AG09309 (cell line): ENCODE results near the gene JMJD8.

Source experiments
- DNase-seq: peaks from one replicate; pipeline ENCODE4 v3.0.0-alpha.2; 2010; ENCODE audit warnings: low read depth
- H3K4me3 ChIP-seq: 2 replicates; pipeline ENCODE4 v1.5.1; 2011; ENCODE audit warnings: mild to moderate bottlenecking, low read depth, low read length, moderate library complexity; ENCODE audit not compliant: control insufficient read depth
- TF ChIP-seq, protein P1 (sequence below): IDR thresholded peaks from 2 replicates; pipeline ENCODE4 v1.5.1; 2011; ENCODE audit warnings: mild to moderate bottlenecking, low read depth, low read length, inconsistent platforms; ENCODE audit not compliant: insufficient read depth, control insufficient read depth; ENCODE audit errors: missing control alignments

JMJD8 gene

DNA sequence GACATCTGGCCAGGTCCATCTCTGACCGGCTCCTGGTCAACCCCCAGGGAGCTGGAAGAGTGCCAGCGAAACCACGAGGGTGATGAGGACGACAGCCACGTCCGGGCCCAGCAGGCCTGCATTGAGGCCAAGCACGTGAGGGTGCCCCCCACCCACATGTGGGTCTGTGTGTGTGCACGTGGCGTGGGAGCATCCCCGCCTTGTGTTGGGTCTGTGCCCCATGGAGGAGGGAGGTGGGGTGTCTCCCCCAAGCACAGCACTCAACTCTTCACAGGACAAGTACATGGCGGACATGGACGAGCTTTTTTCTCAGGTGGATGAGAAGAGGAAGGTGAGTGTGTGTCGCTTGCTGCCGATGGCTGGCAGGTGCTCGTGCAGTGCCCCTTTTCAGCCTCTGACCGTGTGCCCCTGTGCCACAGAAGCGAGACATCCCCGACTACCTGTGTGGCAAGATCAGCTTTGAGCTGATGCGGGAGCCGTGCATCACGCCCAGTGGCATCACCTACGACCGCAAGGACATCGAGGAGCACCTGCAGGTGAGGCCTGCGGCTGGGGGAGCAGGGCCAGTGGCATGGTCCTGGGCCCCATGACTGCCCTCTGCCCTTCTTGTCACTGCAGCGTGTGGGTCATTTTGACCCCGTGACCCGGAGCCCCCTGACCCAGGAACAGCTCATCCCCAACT, 2.2 kb downstream of the JMJD8 start:
- TF ChIP-seq, protein P1, sequence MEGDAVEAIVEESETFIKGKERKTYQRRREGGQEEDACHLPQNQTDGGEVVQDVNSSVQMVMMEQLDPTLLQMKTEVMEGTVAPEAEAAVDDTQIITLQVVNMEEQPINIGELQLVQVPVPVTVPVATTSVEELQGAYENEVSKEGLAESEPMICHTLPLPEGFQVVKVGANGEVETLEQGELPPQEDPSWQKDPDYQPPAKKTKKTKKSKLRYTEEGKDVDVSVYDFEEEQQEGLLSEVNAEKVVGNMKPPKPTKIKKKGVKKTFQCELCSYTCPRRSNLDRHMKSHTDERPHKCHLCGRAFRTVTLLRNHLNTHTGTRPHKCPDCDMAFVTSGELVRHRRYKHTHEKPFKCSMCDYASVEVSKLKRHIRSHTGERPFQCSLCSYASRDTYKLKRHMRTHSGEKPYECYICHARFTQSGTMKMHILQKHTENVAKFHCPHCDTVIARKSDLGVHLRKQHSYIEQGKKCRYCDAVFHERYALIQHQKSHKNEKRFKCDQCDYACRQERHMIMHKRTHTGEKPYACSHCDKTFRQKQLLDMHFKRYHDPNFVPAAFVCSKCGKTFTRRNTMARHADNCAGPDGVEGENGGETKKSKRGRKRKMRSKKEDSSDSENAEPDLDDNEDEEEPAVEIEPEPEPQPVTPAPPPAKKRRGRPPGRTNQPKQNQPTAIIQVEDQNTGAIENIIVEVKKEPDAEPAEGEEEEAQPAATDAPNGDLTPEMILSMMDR: no peak
- DNase-seq: no peak
- peak overlapping the region; percentile 77 for H3K4me3 ChIP-seq

DNA sequence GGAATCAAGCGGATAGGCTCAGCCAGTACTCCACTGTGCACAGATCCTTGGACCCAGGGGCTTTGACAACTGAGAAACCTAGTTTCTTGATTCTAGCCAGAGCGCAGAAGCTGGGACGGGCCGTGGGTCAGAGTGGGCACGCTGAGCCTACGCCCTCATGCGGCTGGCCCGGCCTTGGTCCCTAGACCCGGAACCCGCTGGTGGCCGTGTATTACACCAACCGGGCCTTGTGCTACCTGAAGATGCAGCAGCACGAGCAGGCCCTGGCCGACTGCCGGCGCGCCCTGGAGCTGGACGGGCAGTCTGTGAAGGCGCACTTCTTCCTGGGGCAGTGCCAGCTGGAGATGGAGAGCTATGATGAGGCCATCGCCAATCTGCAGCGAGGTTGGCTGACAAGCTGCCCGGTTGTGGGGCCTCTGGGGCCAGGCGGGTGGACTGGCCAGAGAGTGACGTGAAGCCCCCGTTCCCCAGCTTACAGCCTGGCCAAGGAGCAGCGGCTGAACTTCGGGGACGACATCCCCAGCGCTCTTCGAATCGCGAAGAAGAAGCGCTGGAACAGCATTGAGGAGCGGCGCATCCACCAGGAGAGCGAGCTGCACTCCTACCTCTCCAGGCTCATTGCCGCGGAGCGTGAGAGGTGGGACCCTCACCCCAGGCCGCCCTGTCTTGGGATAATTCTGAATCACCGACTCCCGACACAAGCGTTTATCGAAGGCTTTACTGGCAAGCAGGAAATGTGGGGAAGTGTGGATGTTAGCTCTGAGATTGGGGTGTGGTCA, 3.0 kb downstream of the JMJD8 start:
- TF ChIP-seq, protein P1: no peak
- peak overlapping the region; percentile 77 for H3K4me3 ChIP-seq
- no peak for DNase-seq

DNA sequence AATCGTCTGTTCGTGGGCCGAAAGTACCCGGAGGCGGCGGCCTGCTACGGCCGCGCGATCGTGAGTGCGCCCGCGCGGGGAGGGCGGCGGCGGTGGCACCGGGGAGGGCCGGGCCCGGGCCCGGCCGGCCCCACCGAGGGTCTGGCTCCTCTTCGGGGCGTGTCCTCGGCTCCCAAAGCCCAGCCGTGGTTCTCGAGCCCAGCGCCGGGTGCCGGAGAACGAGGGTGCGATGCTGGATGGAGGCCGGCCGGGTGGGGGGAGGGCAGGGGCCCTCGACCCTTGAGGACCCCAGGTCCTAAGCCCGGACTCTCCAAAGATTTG, 3.5 kb downstream of the JMJD8 start:
- peak overlapping the region; percentile 77 for H3K4me3 ChIP-seq
- TF ChIP-seq, protein P1: no peak
- DNase-seq: no peak

DNA sequence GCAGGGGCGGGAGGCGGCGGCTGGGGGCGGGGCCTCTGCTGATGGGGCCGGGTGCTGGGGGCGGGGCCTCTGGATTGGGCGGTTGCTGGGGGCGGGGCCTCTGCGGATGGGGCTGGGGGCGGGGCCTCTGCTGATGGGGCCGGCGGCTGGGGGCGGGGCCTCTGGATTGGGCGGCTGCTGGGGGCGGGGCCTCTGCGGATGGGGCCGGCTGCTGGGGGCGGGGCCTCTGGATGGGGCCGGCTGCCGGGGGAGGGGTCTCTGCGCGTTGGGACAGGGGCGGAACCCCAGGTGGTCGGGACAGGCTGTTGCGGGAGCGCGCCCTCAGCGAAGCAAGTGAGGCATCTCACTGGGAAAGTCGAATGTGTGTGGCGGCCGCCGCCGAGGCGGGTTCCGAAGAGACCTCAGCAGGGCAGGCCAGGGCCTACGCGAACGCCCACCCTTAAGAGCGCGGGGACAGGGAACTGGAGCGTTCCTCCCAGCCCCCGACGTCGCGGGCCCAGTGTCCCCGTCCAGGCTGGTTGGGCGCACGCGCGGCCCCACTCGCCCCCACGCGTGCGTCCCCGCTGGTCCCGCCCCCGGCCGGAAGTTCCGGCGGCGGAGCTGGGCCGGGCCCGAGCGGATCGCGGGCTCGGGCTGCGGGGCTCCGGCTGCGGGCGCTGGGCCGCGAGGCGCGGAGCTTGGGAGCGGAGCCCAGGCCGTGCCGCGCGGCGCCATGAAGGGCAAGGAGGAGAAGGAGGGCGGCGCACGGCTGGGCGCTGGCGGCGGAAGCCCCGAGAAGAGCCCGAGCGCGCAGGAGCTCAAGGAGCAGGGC, 4.1 kb downstream of the JMJD8 start, which contains the start of gene STUB1:
TSS of gene STUB1 (plus strand) at position 597 of the 811 bp plus-strand sequence. CDS start at position 713, 116 bp downstream.
- TF ChIP-seq, protein P1: no peak
- no peak for DNase-seq
- H3K4me3 ChIP-seq: peak within 1 kb of the TSS; percentile 77

DNA sequence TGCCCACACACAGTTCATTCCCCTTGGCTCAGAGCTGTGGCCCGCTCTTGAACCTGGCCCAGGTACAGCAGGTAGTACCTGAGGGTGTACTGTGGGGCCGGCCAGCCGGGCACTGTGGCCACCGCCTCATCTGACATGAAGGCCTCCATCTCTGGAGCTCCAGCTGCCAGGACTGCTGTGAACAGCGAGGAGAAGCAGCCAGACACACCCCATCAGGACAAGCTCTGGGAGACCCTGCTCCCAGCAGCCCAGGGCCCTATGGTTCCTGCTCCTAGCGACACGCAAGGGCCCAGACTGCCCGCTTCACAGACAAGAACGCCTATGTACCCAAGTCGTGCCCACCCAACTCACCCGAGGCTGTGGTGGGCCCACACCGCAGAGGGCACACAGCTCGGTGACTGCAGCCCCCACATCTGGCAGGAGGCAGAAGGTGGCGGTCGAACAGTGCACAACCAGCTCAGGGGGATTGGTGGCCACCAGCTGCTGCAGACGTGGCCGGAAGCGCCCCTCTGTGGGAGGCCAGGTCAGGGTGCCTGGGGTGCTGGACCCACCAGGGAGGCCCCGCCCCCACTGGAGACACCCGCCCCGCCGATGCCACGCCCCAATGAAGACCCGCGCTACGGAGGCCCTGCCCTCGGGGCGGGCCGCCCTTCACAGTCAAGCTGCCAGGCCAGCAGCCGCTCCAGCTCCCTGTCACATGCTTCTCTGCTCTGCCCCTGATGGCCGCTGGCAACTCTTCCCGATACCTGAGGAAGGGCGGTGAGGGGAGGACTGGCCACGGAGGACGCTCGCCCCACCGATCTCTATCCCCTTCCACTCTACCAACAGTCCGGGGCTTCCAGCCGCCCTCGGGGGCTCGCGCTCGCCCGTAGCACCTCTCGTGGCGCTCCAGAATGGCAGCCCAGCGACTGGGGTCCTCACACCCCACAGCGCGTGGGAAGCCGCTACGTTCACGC, 5.0 kb downstream of the JMJD8 start:
- TF ChIP-seq, protein P1: no peak
- no peak for DNase-seq
- peak overlapping the region; percentile 49 for H3K4me3 ChIP-seq
